HG03520 (cell line): ENCODE results near the gene FAM53B.
"Not testable (repeated sequence)": the region's sequence is repeated elsewhere in the genome, so short reads cannot be mapped to it uniquely, and the experiment has no call there.

Source experiments
- ATAC-seq: cut with Tn5 transposase; IDR thresholded peaks from one replicate; pipeline ENCODE4 v1.9.1; 2021; ENCODE audit warnings: mild to moderate bottlenecking, moderate library complexity; ENCODE audit not compliant: unreplicated experiment

The FAM53B gene

GRCh38 chr10:124590216-124591122, 153.7 kb downstream of the FAM53B start:
- ATAC-seq: no peak

GRCh38 chr10:124589491-124590041, 154.6 kb downstream of the FAM53B start:
- ATAC-seq: no peak

GRCh38 chr10:124588736-124589490, 155.3 kb downstream of the FAM53B start:
- no peak for ATAC-seq

GRCh38 chr10:124588341-124588735, 155.8 kb downstream of the FAM53B start:
- not testable (repeated sequence) for ATAC-seq

- no peak for ATAC-seq
Measured at GRCh38 chr10:124587811-124588211, 156.4 kb downstream of the FAM53B start.

GRCh38 chr10:124586142-124586541, 158.0 kb downstream of the FAM53B start:
- no peak for ATAC-seq

GRCh38 chr10:124579011-124579399, 165.2 kb downstream of the FAM53B start:
- no peak for ATAC-seq

- ATAC-seq: no peak
Measured at GRCh38 chr10:124578231-124579010, 165.8 kb downstream of the FAM53B start.

GRCh38 chr10:124577651-124578050, 166.5 kb downstream of the FAM53B start:
- no peak for ATAC-seq

- no peak for ATAC-seq
Measured at GRCh38 chr10:124576526-124577420, 167.4 kb downstream of the FAM53B start.

GRCh38 chr10:124575107-124576035, 168.8 kb downstream of the FAM53B start:
- no peak for ATAC-seq

GRCh38 chr10:124574456-124575070, 169.6 kb downstream of the FAM53B start:
- no peak for ATAC-seq

GRCh38 chr10:124573726-124574455, 170.3 kb downstream of the FAM53B start:
- ATAC-seq: no peak

GRCh38 chr10:124572751-124573150, 171.4 kb downstream of the FAM53B start:
- ATAC-seq: no peak

- ATAC-seq: no peak
Measured at GRCh38 chr10:124570646-124571045, 173.5 kb downstream of the FAM53B start.

GRCh38 chr10:124569623-124570470, 174.3 kb downstream of the FAM53B start:
- ATAC-seq: no peak
